M059J (cell line): ENCODE measurements around the gene FBXO21. TPM values are rescaled to one million over a fixed set of nuclear protein-coding genes. Genes with fewer than 3 reads are reported as not detected.
A peak's percentile ranks its signal among the peaks of the same experiment; 100 is the strongest.
"Not testable (repeated sequence)": the region's sequence is repeated elsewhere in the genome, so short reads cannot be mapped to it uniquely, and the experiment has no call there.

Experiments
- DNase-seq: peaks from one replicate; pipeline ENCODE4 v3.0.0-alpha.2; 2012; ENCODE audit warnings: low read depth
- total RNA-seq: library from RNA; depleted of rRNA; stranded (reverse); fragments of >200 nt; shearing (Covaris generic); gene quantifications from 2 replicates; pipeline ENCODE4 v1.2.3, GENCODE V29; 2014

Gene FBXO21
- total RNA-seq, 1 experiment from 2014 or later: 63.2 TPM

GRCh38 chr12:117202033-117202432 is 11.8 kb upstream of the FBXO21 start:
- no peak for DNase-seq

GRCh38 chr12:117199956-117200744 is 9.9 kb upstream of the FBXO21 start:
- DNase-seq: not testable (repeated sequence)

GRCh38 chr12:117196334-117196733 is 6.1 kb upstream of the FBXO21 start:
- DNase-seq: not testable (repeated sequence)

GRCh38 chr12:117195027-117195426 is 4.8 kb upstream of the FBXO21 start:
- not testable (repeated sequence) for DNase-seq

GRCh38 chr12:117193903-117194302 is 3.6 kb upstream of the FBXO21 start:
- DNase-seq: no peak

- not testable (repeated sequence) for DNase-seq
These were observed 2.3 kb upstream of the FBXO21 start for GRCh38 chr12:117192581-117192980.

- DNase-seq: peak; percentile 18
These were observed 1.8 kb upstream of the FBXO21 start for GRCh38 chr12:117192057-117192456.

GRCh38 chr12:117189725-117190209 is 503 bp downstream of the FBXO21 start:
- peak; percentile 50 for DNase-seq

GRCh38 chr12:117188961-117189724 is 1.1 kb downstream of the FBXO21 start:
- DNase-seq: no peak

- no peak for DNase-seq
These were observed 2.1 kb downstream of the FBXO21 start for GRCh38 chr12:117188121-117188665.

- no peak for DNase-seq
These were observed 2.8 kb downstream of the FBXO21 start for GRCh38 chr12:117187421-117187820.

- no peak for DNase-seq
These were observed 7.4 kb downstream of the FBXO21 start for GRCh38 chr12:117182866-117183265.

- DNase-seq: not testable (repeated sequence)
These were observed 8.8 kb downstream of the FBXO21 start for GRCh38 chr12:117181468-117181843.

GRCh38 chr12:117180758-117181467 is 9.4 kb downstream of the FBXO21 start:
- no peak for DNase-seq

- no peak for DNase-seq
These were observed 11.5 kb downstream of the FBXO21 start for GRCh38 chr12:117178745-117179144.

- DNase-seq: no peak
These were observed 12.0 kb downstream of the FBXO21 start for GRCh38 chr12:117178301-117178700.

- DNase-seq: no peak
These were observed 18.1 kb downstream of the FBXO21 start for GRCh38 chr12:117172168-117172567.

- no peak for DNase-seq
These were observed 18.6 kb downstream of the FBXO21 start for GRCh38 chr12:117171499-117172162.

- no peak for DNase-seq
These were observed 20.7 kb downstream of the FBXO21 start for GRCh38 chr12:117169548-117169947.

GRCh38 chr12:117168976-117169375 is 21.3 kb downstream of the FBXO21 start:
- no peak for DNase-seq

- DNase-seq: no peak
These were observed 22.5 kb downstream of the FBXO21 start for GRCh38 chr12:117167769-117168168.
